Activated CD8-positive, alpha-beta memory T cell treated with anti-CD3 and anti-CD28 coated beads for 24 hours (primary cell): ENCODE measurements around the gene SPACA9.

Experiments
- DNase-seq: peaks from one replicate; pipeline ENCODE4 v3.0.0-alpha.2; 2020

SPACA9 gene

DNA sequence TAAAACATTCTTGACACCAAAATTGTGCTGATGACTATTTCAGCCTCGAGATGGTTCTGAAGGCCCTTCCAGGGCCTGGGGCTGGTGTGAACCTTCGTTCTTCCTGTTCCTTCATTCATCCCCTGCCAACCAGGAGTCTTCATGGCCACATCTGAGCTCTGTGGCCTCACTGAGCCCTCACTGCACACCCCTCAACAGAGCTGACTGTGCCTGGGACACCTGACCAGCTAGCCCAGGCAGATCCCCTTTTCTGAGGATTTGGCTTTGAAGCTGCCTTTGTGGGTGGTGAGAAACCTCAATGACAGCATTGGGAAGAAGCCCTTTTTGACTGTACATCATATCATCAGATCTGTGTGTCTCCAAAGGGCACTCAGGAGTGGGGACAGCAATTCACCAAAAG is 14.4 kb upstream of the SPACA9 start:
- no peak for DNase-seq

DNA sequence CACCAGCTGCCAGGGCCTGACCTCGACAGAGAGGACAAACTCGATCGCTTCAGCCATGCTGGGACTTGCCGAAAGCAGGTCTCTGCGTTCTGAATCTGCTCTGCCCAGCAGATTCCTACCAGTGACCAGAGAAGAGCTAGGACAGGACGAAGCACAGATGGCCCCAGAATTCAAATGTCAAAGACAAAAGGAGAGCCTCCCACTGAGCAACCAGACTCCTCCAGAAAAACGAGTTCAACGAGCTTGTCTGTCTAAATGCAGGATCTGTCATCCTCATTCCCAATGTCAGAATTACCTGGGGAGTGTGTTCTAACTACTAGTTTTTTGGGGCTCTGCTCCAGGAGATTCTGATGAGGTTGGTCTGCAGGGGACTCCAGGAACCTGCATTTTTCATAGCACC is 14.0 kb upstream of the SPACA9 start:
- no peak for DNase-seq

DNA sequence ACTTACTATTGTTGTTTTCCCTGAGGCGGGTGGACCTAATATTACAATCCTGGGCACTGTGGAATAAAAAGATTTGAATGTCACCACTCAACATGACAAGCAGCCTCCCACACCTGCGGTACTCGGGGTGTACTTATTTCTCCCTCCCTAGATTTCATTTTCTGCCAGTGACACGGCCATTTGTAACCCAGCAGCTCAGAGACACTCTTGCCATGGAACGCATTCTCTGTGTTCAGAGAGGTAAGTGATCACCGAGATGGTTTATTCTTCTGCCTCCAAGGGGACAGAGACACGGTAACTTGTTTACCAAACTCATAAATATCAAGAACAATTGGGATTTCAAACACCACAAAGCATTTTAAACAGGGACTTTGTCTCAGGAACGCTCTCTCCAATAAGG is 11.8 kb upstream of the SPACA9 start:
- no peak for DNase-seq

DNA sequence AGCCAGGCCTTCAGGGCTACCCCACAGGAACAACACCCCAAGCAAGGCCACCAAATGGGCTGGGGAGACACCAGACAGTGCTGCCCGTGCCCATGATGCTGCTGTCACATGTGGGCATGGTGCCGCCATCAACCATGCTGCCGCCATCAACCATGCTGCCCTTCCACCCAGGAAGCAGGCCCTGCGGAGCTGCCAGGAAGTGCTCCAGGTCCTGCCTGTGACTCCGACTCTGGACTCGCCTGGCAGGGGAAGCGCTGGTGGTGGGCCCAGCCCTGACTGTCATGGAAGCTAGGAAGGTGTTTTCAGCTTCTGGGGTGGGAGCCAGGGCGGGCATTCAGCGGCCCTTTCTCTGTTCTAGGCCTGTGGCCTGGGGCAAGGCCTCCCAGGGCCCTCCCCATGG is 9.4 kb upstream of the SPACA9 start:
- no peak for DNase-seq

DNA sequence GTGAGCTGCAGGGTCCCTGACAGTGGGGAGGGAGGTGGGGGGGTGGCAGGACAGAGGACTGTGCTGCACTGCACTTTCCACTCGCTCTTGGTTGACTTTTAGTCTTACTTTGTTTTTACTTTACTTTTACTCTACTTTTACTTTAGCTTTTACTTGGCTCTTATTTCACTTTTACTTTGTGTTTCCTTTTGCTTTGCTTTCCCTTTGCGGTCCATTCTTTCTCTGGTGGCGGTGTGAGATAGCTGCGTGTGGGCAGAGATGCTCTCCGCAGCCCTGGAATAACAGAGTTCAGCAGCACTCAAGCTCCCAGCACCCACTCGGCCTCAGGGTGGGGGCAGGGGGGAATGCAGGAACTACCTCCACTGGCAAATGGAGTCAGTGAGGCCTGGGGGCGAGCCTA is 5.3 kb upstream of the SPACA9 start:
- no peak for DNase-seq

DNA sequence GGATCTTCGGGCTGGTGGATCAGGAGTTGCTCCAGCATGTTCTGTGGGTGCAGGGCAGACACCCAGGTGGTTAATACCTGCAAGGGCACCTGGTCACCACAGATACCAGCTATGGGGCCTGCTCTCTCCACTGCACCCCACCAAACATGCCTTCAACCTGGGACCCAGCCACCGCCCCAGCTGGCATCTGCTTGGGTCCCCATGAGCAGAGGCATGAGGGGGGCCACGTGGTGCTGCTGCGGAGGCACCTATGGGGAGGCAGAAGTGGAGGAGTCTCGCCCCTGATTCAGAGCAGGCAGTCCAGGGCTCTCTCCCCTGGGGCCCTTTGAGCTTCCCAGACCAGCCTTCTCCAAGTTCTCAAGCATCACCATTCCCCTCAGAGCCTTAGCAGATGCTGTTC is 3.5 kb upstream of the SPACA9 start:
- no peak for DNase-seq

DNA sequence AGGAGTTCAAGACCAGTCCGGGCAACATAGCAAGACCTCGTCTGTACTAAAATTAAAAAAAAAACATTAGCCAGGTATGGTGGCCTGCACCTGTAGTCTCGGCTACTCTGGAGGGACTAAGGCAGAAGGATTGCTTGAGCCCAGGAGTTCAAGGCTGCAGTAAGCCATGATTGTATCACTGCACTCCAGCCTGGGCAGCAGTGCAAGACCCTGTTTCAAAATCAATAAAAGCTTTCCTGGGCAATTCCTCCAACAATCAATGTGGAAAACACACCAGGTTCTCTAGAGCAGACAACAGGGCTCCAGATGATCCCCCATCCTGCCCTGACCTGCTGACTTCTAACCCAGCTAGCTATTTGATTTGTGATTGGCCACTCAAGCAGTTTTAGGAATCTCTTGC is 1.8 kb upstream of the SPACA9 start:
- DNase-seq, result no peak

DNA sequence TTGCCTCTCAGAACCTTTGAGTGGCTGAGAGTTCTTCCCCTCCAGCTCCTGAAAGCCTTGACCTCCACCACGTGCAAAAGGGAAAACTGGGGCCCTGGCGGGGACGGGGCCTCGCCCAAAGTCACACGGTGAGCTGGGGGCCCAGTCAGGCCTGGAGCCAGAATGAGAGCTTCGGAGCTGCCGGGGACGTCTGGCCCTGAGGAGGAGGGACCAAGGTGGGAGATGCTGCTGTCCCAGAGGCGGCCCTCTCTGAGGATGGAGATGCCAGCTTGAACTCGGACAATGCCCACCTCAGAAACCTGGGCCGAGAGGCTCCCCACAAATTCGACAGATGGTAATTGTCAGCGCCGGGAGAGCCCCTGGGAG is 1.3 kb upstream of the SPACA9 start:
- no peak for DNase-seq

DNA sequence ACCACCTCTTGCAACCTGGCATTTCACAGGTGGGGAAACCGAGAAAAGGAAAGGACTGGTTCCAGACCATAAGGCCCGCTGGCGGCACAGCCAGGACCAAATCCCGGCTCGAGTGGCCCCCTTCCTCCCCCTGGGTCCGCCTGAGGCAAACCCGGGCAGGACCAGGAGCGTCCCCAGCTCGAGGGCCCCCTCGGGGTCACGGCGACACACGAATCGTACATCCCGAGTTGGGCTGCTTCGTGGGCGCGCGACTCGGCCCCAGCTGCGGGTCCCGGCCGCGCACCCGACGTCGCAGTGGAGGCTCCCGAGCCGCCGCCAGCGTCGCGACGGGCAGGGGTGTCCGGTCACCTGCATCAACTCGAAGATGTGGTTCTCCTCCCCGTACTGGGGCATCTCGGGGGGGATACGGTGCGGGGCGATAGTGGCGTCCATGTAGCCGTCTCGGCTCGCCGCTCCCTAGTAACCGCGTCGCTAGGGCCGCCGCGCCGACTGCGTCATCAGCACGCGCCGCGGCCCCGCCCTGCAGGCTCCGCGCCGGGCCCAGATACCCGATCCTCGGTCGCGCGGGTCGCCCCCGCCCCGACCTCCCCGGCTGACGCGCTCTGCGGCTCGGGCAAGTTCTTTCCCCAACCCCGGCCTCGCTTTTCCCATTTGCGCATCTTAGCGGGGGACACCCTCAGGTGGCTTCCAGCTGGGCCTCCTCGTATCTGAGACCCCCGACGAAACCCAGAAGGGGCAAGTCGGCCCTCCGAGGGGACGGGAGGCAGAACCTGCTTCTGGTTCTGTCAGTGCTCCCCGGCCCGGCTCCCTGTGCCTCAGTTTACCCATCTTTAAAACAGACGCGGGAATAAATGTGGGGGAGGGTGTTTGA is 639 bp upstream of the SPACA9 start, which contains the start of gene AK8:
AK8 (minus strand) TSS at position 461 of the 871 bp plus-strand sequence; CDS start at position 432, 29 bp downstream.
- DNase-seq, result peak; percentile 91

DNA sequence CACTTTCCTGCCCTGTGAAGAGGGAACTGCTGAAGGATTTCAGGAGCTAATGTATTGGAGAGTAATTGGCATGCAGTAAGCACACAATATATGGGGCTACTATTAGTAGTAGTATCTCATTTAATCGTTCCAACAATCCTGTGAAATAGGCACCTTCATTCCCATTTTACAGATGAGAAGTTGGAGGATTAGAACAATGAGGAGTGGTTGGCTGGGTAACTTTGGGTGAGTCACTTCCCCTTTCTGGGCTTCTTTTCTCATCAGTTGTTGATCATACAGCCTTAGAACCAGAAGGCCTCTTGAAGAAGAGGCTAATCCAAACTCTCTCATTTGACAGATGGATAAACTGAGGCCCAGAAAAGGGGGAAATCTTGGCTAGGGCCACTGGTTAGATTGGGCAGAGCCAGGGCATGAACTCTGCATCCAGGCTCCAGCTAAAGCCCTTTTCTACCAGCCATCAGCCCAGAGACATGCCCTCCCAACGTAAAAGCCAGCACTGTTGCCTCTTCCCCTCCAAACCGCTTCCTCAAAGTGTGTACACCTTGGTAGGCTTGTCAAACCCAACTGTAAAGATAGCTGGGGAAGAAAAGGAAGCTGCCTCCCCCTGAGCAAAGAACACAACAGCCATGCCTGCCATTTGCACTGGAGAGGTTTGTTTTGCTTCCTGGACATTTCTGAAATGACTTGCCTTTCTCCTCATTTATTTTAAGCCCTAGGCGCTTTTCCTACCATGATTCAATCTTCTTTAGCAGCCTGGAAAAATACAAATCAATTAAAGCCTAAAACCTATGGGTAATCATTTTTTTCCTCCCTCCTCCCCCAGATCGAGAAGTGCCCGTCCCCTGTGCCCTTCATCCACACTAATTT is 992 bp downstream of the SPACA9 start:
- DNase-seq, result no peak

DNA sequence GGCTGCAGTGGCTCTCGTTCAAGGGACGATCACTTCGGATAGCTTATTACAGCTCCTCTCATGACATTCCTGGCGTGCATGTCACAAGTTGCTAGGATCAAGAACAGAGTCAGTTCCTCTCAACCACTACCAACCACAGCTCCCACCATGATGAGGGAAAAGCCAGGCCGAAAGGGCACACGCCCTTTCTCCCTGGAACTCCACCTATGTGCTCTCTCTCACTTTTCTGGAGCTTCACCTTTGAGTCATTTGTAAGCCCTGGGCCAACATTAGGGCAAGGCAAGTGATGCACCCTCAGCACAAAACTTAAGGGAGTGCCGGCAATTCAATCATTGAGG is 1.6 kb downstream of the SPACA9 start:
- DNase-seq, result no peak

DNA sequence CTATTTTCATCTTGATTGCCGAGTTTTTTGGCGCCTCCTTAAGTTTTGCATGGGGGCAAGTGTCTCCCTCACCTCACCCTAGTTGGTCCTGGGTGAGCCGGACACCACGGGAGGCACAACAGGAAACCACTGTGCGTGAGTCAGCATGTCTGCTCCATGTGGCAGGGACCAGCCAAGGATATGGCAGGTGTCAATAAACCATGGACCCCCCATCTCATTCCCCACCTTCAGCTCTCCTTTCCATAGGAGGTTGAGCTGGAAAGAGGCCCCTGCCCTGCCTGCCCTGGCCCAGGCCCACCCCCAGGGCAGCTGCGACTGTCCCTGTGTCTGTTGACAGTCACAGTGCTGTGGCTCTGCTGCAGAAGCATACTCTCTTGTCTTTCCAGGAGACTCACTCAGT is 3.1 kb downstream of the SPACA9 start:
- no peak for DNase-seq

DNA sequence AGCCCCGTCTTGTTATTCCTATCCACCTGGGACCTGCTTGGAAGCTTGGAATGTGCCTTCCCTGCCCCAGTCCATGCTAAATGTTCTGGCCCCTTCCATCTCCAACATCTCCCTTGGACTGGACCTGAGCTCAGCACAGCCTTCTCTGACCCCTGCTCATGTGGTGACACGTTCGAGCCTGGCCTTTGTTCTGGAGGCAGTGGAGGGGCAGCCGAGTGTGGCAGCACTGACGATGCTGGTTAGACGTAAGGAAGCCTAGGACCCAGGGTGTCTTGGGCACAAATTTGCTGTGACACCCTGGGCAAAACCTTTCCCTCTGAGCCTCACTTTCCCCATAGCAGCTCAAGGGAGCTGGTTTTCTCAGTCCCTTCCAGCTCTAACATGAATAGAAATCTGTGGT is 3.9 kb downstream of the SPACA9 start:
- no peak for DNase-seq

DNA sequence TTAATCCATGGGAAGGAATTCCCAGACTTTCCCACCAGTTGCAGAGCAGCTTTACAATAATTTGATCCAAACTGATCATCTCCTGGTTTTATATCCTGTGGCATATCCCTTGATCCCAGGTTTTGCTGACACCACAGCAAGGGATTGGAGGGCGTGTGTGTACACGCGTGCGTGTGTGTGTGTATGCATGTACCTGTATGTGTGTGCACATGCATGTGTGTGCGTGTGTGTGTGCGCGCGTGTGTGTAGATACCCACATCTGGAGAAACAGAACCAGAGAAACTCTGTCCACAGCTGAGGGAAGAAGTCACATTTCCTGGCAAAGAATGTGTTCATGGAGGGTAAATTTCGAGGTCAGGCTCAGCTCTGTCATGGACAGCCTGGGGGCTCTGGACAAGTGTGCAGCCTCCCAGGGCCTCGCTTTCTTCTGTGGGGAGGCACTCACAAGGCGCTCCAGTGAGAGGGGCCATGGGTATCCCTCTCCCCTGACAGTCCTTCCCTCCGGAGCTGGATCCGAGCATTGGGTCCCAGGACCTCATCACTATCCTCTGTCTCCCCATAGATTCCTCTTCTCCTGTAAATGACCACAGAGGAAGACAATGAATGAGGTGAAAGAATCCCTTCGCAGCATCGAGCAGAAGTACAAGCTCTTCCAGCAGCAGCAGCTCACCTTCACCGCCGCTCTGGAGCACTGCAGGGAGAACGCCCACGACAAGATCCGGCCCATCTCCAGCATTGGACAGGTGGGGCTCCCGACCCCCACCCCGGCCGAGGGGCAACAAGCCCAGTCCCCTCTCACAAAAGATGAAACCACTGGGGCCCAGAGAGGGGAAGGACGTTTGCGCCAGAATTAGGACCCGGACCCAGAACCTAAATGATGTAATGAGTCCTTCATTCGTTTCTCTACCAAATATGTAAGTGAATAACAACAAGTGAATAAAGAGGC is 4.9 kb downstream of the SPACA9 start:
- no peak for DNase-seq

DNA sequence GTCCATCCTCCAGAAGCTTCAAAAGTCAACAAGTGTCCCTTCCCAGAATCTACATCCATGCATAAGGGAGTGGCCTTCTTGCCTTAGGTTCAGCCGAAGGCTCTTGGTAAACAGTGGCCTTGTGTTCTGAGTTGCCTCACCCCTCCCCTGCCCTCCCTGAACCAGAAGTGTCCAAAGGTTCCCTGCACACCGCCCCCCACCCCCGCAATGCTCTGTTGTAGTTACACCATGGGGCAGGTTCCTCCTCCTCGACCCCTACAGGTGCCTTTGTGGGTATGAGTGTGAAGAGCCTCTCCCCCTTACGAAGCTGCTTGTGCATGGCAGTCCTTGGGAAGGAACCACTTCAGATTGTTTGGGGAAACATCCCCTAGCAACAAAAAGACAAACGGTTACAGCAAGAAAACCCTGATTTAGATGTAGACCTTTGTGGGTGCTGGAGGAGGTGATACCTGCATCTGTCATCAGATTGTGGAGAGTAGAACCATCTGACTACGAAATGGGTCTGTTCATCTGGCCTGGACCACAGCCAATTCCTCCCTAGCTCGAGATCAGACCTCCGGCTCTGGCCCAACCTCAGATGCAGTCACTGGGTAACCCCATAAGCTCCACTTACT is 7.1 kb downstream of the SPACA9 start:
- no peak for DNase-seq

DNA sequence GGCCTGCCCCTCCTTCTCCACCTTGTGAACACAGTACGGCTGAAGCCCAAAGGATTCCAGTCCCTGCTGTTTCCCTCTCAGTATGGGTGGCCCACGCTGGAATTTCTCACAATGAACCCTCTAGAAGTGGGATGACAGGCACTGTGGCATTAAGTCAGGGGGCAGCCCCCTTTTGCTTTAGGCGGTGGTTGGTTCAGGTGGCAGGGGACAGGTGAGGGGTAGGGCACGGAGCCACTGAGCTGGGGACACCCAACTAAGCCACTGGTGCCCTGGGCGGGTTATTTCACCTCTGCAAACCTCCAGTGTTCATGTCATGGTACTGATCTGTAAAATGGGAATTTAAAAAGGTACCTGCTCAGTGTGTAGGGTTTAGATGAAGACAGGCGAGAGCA is 7.6 kb downstream of the SPACA9 start:
- DNase-seq, result no peak

DNA sequence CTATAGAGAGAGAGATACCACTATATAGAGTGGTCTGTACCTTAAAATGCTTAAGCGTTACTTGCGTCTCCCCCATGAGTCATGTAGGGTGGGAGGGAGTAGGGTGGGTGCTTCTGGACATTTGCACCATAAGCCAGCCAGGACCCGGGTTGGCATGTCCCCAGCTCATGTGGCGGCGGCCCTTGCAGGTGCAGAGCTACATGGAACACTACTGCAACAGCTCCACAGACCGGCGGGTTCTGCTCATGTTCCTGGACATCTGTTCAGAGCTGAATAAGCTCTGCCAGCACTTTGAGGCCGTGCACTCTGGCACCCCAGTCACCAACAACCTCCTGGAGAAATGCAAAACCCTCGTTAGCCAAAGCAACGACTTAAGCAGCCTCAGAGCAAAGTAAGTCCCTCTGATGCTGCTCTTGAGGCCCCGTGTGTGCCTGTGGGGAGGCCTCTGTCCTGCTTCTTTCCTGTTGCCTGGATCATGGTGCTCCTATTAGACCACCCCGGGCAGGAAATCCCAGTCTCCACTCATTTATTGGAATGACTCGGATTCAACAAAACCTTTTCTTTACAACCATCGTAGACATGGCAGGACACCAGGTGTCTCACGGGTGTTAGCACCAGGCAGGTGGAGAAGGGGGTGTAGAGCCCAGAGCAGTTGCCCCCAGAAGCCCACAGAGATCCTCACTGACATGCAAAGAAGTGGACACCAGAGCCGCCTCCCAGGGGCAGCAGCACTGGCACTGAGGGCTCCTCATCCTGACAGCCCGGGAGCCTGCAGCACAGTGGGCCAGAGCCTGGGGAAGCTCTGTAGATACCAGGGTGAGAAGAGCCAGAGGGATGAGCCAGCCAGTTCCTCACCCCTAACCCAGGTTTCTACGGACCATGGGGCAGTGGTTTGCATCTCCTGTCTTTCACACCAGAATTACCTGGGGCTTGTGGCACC is 8.8 kb downstream of the SPACA9 start:
- DNase-seq, result no peak

DNA sequence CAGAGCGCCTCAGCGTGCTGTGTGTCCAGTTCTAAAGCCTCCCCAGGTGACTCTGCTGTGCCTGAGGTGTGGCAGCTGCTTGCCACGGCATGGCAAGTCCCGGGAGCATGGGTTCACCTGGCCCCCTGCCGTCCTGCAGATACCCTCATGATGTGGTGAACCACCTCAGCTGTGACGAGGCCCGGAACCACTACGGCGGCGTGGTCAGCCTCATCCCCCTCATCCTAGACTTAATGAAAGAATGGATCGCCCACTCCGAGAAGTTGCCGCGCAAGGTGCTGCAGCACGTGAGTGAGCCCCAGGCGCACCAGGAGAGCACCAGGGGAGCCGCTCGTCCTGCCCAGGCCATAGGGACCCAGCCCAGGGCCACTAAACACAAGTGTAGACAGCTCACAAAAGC is 9.5 kb downstream of the SPACA9 start:
- no peak for DNase-seq

DNA sequence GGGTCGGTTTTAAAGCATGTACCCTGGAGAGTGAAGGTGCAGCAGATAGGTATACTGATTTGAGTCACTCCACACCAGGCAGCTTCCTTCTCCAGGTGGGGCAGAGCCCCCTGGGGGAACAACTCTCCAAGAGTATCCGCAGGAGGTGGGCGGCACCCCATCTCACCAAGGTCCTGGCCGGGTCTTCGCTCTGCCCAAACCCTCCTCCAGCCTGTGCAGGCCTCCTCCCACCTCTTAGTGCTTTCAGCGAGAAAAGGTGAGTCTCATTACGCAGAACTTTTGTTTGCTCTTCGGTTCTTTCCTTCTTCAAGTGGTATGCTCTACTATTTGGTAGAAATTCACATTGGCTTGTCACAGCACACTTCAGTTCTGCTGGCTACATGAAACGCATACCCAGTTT is 13.7 kb downstream of the SPACA9 start:
- no peak for DNase-seq

DNA sequence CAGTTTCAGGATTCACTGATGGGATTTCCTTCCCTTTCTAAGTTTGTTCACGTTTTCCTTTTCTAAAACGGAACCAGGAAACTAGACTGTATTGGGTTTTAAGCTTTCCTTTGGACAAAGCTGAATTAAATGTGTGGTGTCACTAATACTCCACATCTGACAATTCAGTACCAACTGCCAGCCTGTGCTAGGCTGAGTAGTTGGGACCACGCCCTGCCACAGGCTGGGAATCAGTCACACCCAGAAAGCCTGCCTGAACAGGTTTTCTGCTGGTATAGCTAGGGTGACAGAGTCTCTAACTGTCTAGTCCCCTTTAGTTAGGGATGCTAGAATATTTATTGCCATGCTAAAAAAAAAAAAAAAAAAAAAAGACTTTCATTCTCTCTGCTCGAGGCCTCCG is 15.6 kb downstream of the SPACA9 start:
- no peak for DNase-seq
